Stimulated activated CD4-positive, alpha-beta T cell treated with anti-CD3 and anti-CD28 coated beads, TNF-alpha, amount 100 ng/mL, for 4 hours (primary cell): ENCODE data around the gene RASGRF2.

Experiments used
- DNase-seq, 3 experiments: peaks; one replicate each; pipeline ENCODE4 v3.0.0-alpha.2; 2020; ENCODE audit warnings: low read depth in 3 of 3

Gene RASGRF2

GRCh38 chr5:81134566-81134965, 174.4 kb downstream of the RASGRF2 start:
- DNase-seq: no peak

GRCh38 chr5:81136557-81136956, 176.4 kb downstream of the RASGRF2 start:
- no peak for DNase-seq

GRCh38 chr5:81137833-81138232, 177.7 kb downstream of the RASGRF2 start:
- no peak for DNase-seq

- DNase-seq: no peak
Observed at GRCh38 chr5:81140441-81140840, 180.3 kb downstream of the RASGRF2 start.

GRCh38 chr5:81140943-81141342, 180.8 kb downstream of the RASGRF2 start:
- no peak for DNase-seq

- DNase-seq: no peak
Observed at GRCh38 chr5:81142108-81142507, 181.9 kb downstream of the RASGRF2 start.

- DNase-seq: no peak
Observed at GRCh38 chr5:81145329-81145935, 185.3 kb downstream of the RASGRF2 start.

GRCh38 chr5:81146031-81146430, 185.9 kb downstream of the RASGRF2 start:
- no peak for DNase-seq

GRCh38 chr5:81147011-81147885, 187.1 kb downstream of the RASGRF2 start:
- DNase-seq: no peak

- no peak for DNase-seq
Observed at GRCh38 chr5:81147886-81148571, 187.9 kb downstream of the RASGRF2 start.

- no peak for DNase-seq
Observed at GRCh38 chr5:81151546-81151945, 191.4 kb downstream of the RASGRF2 start.

- DNase-seq: no peak
Observed at GRCh38 chr5:81154725-81155124, 194.6 kb downstream of the RASGRF2 start.

GRCh38 chr5:81156732-81157131, 196.6 kb downstream of the RASGRF2 start:
- no peak for DNase-seq

GRCh38 chr5:81161012-81161601, 200.9 kb downstream of the RASGRF2 start:
- DNase-seq: no peak

GRCh38 chr5:81162501-81162900, 202.3 kb downstream of the RASGRF2 start:
- DNase-seq: no peak

- no peak for DNase-seq
Observed at GRCh38 chr5:81163651-81164050, 203.5 kb downstream of the RASGRF2 start.

- DNase-seq: no peak
Observed at GRCh38 chr5:81164476-81164875, 204.3 kb downstream of the RASGRF2 start.

GRCh38 chr5:81164936-81165335, 204.8 kb downstream of the RASGRF2 start:
- no peak for DNase-seq

- peak; percentile 11 to 30 (median 23) for DNase-seq
Observed at GRCh38 chr5:81165493-81166119, 205.4 kb downstream of the RASGRF2 start.

- DNase-seq: no peak
Observed at GRCh38 chr5:81166430-81166829, 206.3 kb downstream of the RASGRF2 start.

GRCh38 chr5:81167078-81167477, 206.9 kb downstream of the RASGRF2 start:
- DNase-seq: no peak

- no peak for DNase-seq
Observed at GRCh38 chr5:81167544-81167943, 207.4 kb downstream of the RASGRF2 start.
